ENCODE measurements around the gene CCDC190.
"Not testable (repeated sequence)": the region's sequence is repeated elsewhere in the genome, so short reads cannot be mapped to it uniquely, and the experiment has no call there.

CCDC190 gene

DNA sequence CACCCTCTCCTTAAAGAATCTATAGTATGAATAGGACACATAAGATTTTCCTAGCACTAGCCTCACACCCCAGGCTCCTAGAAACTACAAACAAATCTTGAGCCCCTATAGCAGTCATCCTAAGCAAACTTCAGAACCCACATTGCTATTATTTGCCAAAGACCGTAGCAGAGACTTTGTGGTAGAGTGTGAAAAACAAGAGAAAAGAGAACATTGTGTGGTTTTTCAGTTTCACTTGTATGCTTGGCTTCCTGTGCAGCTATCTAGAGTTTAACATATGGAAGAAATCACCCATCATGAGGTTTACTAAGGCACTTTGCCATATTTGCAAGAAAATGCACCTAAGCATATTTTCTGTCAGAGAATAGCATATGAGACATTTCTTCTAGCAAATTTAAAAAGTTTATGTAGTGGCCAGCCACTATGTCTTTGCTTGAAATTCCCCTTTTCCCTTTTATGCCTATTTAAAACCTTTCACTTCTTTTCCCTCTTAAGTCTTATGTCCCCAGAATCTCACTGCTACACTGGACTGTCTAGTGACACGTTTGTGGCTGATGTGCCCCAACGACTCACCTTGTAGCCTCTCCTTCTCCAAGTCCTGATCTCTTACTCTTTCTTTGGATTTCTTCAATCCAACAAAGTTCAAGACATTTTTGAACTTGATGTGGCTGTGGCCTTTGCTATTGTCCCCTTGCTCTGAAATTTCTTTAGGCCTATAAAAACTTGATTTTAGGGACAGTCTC is 25.6 kb downstream of the CCDC190 start:
- no peak for DNase-seq (ENCODE audit: low read depth)

DNA sequence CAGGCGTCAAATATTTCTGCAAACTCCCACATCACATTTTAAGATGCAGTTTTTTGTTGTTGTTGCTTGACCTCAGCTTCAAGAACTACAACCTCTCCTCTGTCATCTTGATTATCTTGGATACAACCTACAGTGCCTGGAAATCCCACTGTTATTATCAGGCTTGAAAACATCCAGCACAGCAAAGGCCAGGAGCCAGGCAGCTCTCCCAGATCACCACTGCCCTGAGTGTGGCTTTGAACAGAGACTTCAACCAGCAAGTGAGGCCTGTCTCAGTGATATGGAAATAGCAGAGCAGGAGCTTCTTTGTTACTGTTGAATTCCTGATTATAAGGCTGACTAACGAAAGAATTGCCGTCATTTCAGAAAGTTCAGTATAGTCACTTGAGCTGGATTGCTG is 28.5 kb downstream of the CCDC190 start:
- no peak for DNase-seq (ENCODE audit: low read depth)

DNA sequence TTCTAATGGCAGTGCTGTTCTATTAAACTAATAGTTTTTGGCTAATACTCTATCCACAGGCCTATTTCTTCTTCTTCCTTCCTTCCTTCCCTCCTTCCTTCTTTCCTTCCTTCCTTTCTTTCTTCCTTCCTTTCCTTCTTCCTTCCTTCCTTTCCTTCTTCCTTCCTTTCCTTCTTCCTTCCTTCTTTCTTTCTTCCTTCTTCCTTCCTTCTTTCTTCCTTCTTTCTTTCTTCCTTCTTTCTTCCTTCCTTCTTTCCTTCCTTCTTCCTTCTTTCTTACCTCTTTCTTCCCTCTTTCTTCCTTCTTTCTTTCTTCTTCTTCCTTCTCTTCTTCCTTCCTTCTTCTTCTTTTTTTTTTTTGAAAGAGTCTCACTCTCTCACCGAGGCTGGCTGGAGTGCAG is 31.7 kb downstream of the CCDC190 start:
- no peak for DNase-seq (ENCODE audit: low read depth)

DNA sequence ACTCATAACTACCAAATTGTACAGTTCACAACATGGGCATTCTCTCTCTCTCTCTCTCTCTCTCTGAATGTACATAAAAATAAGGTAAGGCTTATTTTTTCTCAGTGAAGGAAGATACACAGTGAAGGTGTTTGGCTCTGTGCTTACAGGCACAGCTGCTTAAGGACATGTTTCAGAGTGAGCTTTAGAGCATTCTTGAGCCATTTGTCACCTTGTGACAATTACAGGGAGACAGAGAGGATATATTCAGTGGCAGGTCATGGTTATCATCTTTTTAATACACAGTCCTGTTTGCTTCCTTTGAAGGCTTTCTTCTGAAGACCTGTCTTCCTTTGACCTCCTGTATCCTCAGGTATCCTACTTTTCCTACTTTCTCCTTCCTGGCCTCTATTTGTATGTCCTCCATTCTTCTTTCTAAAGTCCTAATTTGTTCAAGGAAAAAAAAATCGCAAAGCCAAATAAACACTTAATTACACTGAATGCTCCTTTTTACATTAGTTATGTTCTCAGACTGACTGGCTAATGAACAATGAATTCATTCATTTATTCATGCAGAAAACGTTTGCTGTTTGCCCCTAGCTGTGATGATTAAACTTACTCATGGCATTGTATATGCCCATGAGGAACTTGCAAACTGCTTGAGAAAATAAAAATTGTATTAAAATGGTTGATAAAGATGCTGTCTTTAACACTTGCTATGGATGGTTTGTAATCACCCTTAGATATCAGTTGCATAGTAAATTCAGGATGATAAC is 37.0 kb downstream of the CCDC190 start:
- no peak for DNase-seq (ENCODE audit: low read depth)

DNA sequence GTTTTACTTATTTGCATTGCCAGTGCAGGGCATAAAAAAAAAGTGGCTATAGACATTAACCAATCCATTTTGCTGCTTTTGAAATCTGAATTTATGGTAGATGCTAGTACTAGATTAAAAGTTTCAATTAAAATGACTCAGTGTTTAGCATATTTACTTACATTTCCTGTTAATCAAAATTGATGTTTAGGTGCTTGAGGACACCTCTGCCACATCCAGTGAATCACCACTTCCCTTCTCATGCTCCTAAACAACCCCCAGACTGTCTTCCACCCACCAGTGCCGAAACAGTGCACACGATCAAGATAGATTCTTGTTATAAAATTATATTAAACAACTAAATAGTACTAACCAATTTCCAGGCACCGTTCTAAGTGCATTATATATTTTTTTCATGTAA is 37.7 kb downstream of the CCDC190 start:
- no peak for DNase-seq (ENCODE audit: low read depth)

DNA sequence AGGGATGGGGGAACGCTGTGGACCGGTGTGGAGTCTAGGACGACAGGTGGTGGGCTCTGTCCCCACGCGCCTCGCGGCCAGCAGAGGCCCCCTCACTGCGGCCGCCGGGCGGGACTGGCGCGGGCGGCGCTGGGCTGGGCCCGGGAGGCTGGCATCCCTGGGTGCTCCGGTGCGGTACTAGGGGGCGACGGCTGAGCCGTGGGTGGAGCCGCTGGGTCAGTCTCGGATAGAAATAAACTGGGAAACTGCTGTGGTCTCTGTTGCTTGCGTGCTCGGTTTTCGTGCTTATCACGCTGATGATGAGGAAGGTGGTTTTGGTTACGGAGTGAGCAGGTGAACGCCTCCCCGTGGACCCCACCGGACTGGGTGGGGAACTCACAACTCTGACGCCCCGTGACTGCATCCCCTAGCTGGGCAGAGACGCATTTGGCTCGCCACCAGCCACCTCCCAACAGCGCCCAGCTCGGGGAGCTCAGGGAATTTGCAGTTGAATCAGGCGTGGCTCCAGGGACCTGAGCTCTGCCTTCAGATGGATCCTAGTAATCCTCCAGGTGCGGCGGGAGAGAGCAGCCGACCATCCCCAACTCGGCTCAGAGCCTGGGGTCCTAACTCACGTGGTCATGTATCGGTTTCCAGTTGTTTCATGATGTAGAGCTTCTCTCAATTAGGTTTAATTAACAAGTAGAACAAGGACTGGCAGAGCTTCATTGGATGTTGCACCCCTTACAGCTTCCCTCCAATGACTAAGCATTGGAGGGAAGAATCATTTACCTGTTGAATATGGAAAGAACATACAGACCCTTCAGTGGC is 38.4 kb downstream of the CCDC190 start:
- DNase-seq (ENCODE audit: low read depth) = no peak

DNA sequence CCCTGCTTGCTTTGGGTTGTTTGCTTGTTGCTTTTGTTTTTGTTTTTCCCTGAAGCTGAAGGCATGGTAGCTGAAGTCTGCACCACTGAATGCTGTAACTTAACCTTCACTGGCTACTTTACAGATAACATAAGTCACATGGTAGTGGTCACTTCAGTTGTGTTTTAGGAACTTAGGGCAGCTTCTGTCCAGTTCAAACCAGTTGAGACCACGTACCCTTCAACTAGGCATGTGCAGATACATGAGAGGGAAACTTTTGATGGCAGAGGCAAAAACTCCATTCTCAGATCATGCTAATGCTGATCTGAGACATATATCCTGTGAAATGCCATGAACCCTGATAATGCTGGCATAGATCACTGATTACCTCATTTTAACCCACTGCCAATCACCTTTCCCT is 42.3 kb downstream of the CCDC190 start:
- not testable (repeated sequence) for DNase-seq (ENCODE audit: low read depth)

DNA sequence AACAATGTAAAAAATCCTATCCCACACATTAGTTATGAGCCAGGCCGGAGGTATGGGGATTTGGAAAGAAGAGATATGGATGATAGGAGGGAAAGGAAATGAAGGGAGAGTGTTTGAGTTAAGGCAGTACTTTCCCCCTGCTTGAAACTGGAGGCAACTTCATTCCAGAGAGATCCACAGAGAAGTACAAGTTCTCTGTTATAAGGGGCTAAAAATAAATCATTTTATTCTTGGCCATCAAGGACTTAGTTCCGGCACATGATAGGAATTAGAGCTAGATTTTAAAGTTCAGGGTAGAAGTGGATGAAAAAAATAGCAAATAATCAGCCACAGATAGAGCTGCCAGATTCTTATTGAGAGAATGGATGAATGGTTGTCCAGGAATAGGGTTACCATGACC is 42.8 kb downstream of the CCDC190 start:
- DNase-seq (ENCODE audit: low read depth) = not testable (repeated sequence)

DNA sequence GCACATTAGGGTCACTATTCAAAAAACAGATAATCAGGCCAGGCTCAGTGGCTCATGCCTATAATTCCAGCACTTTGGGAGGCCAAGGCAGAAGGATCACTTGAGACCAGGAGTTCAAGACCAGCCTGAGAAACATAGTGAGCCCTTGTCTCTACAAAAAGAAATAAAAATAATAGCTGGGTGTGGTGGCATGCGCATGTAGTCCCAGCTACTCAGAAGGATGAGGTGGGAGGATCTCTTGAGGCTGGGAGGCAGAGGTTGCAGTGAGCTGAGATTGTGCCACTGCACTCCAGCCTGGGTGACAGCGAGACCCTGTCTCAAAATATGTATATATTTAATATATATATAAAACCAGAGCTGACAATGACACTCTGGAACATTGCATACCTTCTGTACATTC is 48.6 kb downstream of the CCDC190 start:
- DNase-seq (ENCODE audit: low read depth) = not testable (repeated sequence)

DNA sequence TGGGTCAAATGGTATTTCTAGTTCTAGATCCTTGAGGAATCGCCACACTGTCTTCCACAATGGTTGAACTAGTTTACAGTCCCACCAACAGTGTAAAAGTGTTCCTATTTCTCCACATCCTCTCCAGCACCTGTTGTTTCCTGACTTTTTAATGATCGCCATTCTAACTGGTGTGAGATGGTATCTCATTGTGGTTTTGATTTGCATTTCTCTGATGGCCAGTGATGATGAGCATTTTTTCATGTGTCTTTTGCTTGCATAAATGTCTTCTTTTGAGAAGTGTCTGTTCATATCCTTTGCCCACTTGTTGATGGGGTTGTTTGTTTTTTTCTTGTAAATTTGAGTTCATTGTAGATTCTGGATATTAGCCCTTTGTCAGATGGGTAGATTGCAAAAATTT is 53.5 kb downstream of the CCDC190 start:
- DNase-seq (ENCODE audit: low read depth) = not testable (repeated sequence)

All from amniotic epithelial cell (primary cell).